Heart left ventricle (tissue), 13 donors: ENCODE measurements around the gene ABCA7.

Experiments used
- POLR2A ChIP-seq, 2 donors: fragments of 450-650 bp; IDR thresholded peaks; one replicate each; pipeline ENCODE4 v1.6.1; 2017; ENCODE audit warnings: antibody characterized with exemption in 2 of 2, mild to moderate bottlenecking in 2 of 2, moderate library complexity in 2 of 2
- TF ChIP-seq, protein P1 (sequence below), 12 donors: fragments of 200-600 bp; sonication (generic) in 4 of 12; IDR thresholded peaks; one replicate each; pipeline versions ENCODE4 v1.5.0 to v1.8.0; 2018 to 2022; ENCODE audit warnings: antibody characterized with exemption in 12 of 12, mild to moderate bottlenecking in 5 of 12
- donor health status: ischemic (EF 13 %, LVEDD 7.1; RV severe dilation, severe dysfunction).
- donor health status: DM: no; HTN: yes; CAD: no.
- donor health status: DM: no; HTN: no; CAD: no.
- donor health status: ischemic (EF 25% LVEDD 6.9; RV normal size, moderate dysfunction).
- donor health status: ischemic (EF 25% LVEDD 5.7; RV mildly dilated, moderate dysfunction).
- donor health status: ischemic (EF 35%, LVEDD 5.7; RV mildly dilated, moderate dysfunction).
- donor health status: nonischemic (EF 11% LVEDD 7.7; RV severe dilation, severe dysfunction).
- donor health status: DM: yes; HTN: yes; CAD: no.
- donor health status: PGD.
- donor health status: ischemic (EF 29% LVEDD 5.4; RV normal size, mild dysfunction).
- donor health status: nonischemic (EF 23%, LVEDD 6.1; RV moderate dilation, normal function).

GRCh38 chr19:1015782-1016646 lies 23.9 kb upstream of the ABCA7 start:
- TF ChIP-seq, protein P1, sequence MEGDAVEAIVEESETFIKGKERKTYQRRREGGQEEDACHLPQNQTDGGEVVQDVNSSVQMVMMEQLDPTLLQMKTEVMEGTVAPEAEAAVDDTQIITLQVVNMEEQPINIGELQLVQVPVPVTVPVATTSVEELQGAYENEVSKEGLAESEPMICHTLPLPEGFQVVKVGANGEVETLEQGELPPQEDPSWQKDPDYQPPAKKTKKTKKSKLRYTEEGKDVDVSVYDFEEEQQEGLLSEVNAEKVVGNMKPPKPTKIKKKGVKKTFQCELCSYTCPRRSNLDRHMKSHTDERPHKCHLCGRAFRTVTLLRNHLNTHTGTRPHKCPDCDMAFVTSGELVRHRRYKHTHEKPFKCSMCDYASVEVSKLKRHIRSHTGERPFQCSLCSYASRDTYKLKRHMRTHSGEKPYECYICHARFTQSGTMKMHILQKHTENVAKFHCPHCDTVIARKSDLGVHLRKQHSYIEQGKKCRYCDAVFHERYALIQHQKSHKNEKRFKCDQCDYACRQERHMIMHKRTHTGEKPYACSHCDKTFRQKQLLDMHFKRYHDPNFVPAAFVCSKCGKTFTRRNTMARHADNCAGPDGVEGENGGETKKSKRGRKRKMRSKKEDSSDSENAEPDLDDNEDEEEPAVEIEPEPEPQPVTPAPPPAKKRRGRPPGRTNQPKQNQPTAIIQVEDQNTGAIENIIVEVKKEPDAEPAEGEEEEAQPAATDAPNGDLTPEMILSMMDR (IDR thresholded peaks at IDR 0.05) = no peak
- TF ChIP-seq POLR2A (IDR thresholded peaks at IDR 0.05) = no peak
